Testis (tissue), 3 donors: ENCODE measurements around the gene C17orf75. TPM values are rescaled to one million over a fixed set of nuclear protein-coding genes. Genes with fewer than 3 reads are reported as not detected.

Source experiments
- DNase-seq: peaks from one replicate; pipeline ENCODE4 v3.0.0-alpha.2; 2019
- H3K27ac ChIP-seq, 2 donors: fragments of 200-600 bp; sonication (generic); one replicate each; pipeline ENCODE4 v1.5.1; 2019
- H3K27me3 ChIP-seq: fragments of 200-600 bp; sonication (generic); one replicate; pipeline ENCODE4 v1.5.1; 2019
- H3K36me3 ChIP-seq: fragments of 200-600 bp; sonication (generic); one replicate; pipeline ENCODE4 v1.5.1; 2017; ENCODE audit warnings: low read depth; ENCODE audit errors: missing control alignments
- H3K4me1 ChIP-seq: fragments of 200-600 bp; sonication (generic); one replicate; pipeline ENCODE4 v1.5.1; 2019
- H3K4me3 ChIP-seq, 2 donors: fragments of 200-600 bp; sonication (generic); one replicate each; pipeline ENCODE4 v1.5.1; 2017 to 2019
- H3K9me3 ChIP-seq: fragments of 200-600 bp; sonication (generic); one replicate; pipeline ENCODE4 v1.5.1; 2017
- POLR2A ChIP-seq: fragments of 450-650 bp; IDR thresholded peaks from one replicate; pipeline ENCODE4 v1.6.1; 2017; ENCODE audit warnings: antibody characterized with exemption, mild to moderate bottlenecking, moderate library complexity
- WGBS, 2 donors: methylation state at CpG; one replicate each; pipeline ENCODE4 v1.1.5; 2018; 5-methylcytosine and 5-hydroxymethylcytosine counted together
- intact Hi-C: fragments of 100-400 bp; cut with DNase I; formaldehyde crosslinking; loops from one replicate; pipeline ENCODE4 v1.15.1; 2023; ENCODE audit warnings: low total_unique reads
- polyA plus RNA-seq: library from polyadenylated mRNA; stranded (reverse); fragments of 350-450 nt; fragmentation: Illumina TruSeq; extraction: RNeasy Lipid Tissue Mini Kit (QIAGEN cat#74804); gene quantifications from one replicate; pipeline ENCODE4 v1.2.3, GENCODE V29; 2014; ENCODE audit warnings: low read depth, low replicate concordance; ENCODE audit not compliant: insufficient read depth
- total RNA-seq, 2 donors: library from RNA; depleted of rRNA; stranded (reverse); fragments of >200 nt; gene quantifications; one replicate each; pipeline ENCODE4 v1.2.3, GENCODE V29; 2016
- TF ChIP-seq, protein P1 (sequence below), 3 experiments: fragments of 450-650 bp in 2 of 3; fragments of 200-600 bp in 1 of 3; sonication (generic) in 1 of 3; IDR thresholded peaks; one replicate each; pipeline ENCODE4 v1.5.1; 2016 to 2019; ENCODE audit warnings: antibody characterized with exemption in 3 of 3, mild to moderate bottlenecking in 2 of 3, moderate library complexity in 1 of 3

C17orf75 gene
- total and polyA plus RNA-seq, 3 donors from 2014 or later = 27.4 to 39.7 (median 30.8) TPM

DNA sequence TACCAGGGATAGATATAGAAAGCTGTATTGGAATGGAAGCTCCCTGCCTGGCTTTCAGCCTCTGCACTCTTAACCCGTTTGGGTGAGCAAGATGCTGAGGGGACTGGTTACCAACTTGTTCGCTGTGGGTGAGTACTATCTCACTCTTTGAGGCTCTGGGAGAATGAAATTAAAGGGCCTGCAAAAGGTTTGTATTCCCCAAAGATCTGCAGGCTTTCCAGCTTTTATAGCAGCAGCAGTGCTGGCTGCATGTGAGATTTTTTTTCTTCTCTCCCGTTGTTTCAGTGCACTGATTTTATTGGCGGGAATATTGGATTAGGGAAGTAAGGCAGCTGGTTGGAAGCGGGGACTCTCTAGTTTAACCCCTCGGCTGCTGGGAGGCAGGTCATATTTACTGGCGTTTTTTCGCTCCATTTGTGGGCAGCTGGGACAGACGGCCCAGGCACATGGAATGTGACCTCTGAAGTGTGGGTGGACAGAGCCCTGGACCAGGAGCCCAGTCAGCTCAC is 30.9 kb downstream of the C17orf75 start:
- H3K4me1 ChIP-seq = no peaks in the 10 kb centered on the region
- H3K27ac ChIP-seq = no peak overlapping the region
- intact Hi-C loops = loop anchor here (10.0 kb wide), 1 partner anchor 56 kb away; no protein-coding TSS in a partner anchor
- DNase-seq = no peak
- no peaks in the 10 kb centered on the region for H3K9me3 ChIP-seq
- no peaks in the 10 kb centered on the region for H3K27me3 ChIP-seq
- H3K4me3 ChIP-seq = no peak overlapping the region
- 29 to 38% methylated on average over 9 of the region's 9 CpGs for WGBS, 2 donors
- H3K36me3 ChIP-seq = no peaks in the 10 kb centered on the region
- TF ChIP-seq, protein P1, sequence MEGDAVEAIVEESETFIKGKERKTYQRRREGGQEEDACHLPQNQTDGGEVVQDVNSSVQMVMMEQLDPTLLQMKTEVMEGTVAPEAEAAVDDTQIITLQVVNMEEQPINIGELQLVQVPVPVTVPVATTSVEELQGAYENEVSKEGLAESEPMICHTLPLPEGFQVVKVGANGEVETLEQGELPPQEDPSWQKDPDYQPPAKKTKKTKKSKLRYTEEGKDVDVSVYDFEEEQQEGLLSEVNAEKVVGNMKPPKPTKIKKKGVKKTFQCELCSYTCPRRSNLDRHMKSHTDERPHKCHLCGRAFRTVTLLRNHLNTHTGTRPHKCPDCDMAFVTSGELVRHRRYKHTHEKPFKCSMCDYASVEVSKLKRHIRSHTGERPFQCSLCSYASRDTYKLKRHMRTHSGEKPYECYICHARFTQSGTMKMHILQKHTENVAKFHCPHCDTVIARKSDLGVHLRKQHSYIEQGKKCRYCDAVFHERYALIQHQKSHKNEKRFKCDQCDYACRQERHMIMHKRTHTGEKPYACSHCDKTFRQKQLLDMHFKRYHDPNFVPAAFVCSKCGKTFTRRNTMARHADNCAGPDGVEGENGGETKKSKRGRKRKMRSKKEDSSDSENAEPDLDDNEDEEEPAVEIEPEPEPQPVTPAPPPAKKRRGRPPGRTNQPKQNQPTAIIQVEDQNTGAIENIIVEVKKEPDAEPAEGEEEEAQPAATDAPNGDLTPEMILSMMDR (IDR thresholded peaks at IDR 0.05) = no peak
- no peak for TF ChIP-seq POLR2A

DNA sequence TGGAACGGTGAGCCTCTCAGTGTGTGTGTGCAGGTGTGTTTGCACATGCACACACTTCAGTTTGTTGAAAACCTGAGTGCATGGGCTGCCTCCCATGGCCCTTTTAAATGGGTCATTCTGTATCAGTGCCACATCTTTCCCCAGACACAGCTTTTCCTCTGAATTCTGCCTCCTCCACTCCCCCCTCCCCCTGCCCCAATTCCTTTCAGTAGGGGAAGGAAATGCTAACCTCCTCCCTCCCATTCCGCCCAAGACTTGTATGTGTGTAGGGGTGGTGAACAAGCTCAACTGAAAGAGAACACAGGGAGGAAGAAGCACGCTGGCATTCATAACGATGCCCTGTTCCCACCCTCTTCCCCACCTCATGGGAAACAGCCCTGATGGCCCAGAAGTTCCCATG is 34.3 kb downstream of the C17orf75 start:
- H3K4me1 ChIP-seq = peaks cover 10% of the 10 kb centered on the region
- no peaks in the 10 kb centered on the region for H3K36me3 ChIP-seq
- TF ChIP-seq, protein P1 (IDR thresholded peaks at IDR 0.05) = no peak
- no peak for TF ChIP-seq POLR2A
- H3K27me3 ChIP-seq = no peaks in the 10 kb centered on the region
- no peaks in the 10 kb centered on the region for H3K9me3 ChIP-seq
- DNase-seq = no peak
- H3K27ac ChIP-seq = no peak overlapping the region
- intact Hi-C loops = no loop called here
- WGBS, 2 donors = 79 to 95% methylated on average over 4 of the region's 4 CpGs
- no peak overlapping the region for H3K4me3 ChIP-seq

DNA sequence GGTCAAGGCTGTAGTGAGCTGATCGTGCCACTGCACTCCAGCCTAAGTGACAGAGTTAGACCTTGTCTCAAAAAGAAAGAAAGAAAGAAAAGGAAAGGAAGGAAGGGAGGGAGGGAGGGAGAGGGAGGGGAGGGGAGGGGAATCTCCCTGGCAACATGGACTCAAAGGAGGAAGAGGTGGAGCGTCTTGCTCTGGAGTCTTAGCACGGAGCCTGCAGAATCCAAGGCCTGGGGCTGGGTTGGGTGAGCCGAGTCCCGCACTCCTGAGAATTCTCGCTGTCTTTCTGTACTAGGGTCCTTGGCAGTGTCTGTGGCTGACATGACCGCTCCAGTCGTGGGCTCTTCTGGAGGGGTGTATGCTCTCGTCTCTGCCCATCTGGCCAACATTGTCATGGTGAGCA is 36.9 kb downstream of the C17orf75 start:
- no peaks in the 10 kb centered on the region for H3K36me3 ChIP-seq
- H3K27ac ChIP-seq = no peak overlapping the region
- DNase-seq = no peak
- H3K4me3 ChIP-seq = no peak overlapping the region
- no peaks in the 10 kb centered on the region for H3K9me3 ChIP-seq
- no peaks in the 10 kb centered on the region for H3K27me3 ChIP-seq
- WGBS, 2 donors = 80 to 82% methylated on average over 9 of the region's 9 CpGs
- H3K4me1 ChIP-seq = peaks cover 10% of the 10 kb centered on the region
- intact Hi-C loops = no loop called here
- TF ChIP-seq, protein P1 (IDR thresholded peaks at IDR 0.05) = no peak
- no peak for TF ChIP-seq POLR2A

DNA sequence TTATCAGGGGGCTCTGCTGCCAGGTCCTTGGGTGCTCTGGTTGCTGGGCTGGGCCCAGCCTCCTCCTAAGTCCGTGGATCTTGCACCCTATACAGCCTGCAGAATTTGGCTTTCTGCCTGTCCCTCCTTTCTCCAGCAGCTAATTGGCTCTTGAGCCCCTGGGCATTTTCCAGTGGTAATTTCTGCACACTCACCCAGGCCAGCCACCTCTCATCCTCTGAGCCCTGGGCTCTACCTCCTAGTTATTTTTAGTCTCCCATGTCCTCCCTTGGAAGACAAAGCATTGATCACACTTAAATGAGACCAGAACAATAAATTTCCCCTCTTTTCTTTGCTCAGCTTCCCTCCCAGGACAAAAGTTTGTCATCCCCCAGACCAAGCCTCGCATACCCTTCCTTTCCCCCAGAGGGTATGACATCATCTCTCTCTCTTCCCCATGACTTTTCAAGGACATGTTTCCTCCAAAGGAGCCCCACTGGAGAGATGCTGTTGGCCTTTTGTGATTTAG is 38.1 kb downstream of the C17orf75 start:
- no peak for DNase-seq
- H3K4me1 ChIP-seq = peaks cover 10% of the 10 kb centered on the region
- H3K9me3 ChIP-seq = no peaks in the 10 kb centered on the region
- no peaks in the 10 kb centered on the region for H3K36me3 ChIP-seq
- H3K27me3 ChIP-seq = no peaks in the 10 kb centered on the region
- H3K4me3 ChIP-seq = no peak overlapping the region
- 36 to 59% methylated on average over 2 of the region's 2 CpGs for WGBS, 2 donors
- intact Hi-C loops = no loop called here
- TF ChIP-seq, protein P1 (IDR thresholded peaks at IDR 0.05) = no peak
- no peak for TF ChIP-seq POLR2A
- H3K27ac ChIP-seq = no peak overlapping the region
